H9 (cell line): ENCODE data around the gene ZNF792. TPM values are rescaled to one million over a fixed set of nuclear protein-coding genes. Genes with fewer than 3 reads are reported as not detected.

Experiments
- DNase-seq: peaks from one replicate; pipeline ENCODE4 v3.0.0-alpha.2; 2017
- H2AFZ ChIP-seq: one replicate; pipeline ENCODE4 v1.6.1; 2013; ENCODE audit warnings: mild to moderate bottlenecking, low read length, control low read depth, moderate library complexity
- H2AK5ac ChIP-seq: 2 replicates; pipeline ENCODE4 v1.6.1; 2013; ENCODE audit warnings: low read length, control low read depth, mixed read lengths; ENCODE audit not compliant: insufficient read length
- H2BK120ac ChIP-seq: one replicate; pipeline ENCODE4 v1.6.1; 2013; ENCODE audit warnings: low read depth, mild to moderate bottlenecking, low read length, control low read depth, inconsistent platforms; ENCODE audit not compliant: poor library complexity, severe bottlenecking
- H2BK12ac ChIP-seq: 2 replicates; pipeline ENCODE4 v1.6.1; 2013; ENCODE audit warnings: low read length, control low read depth, mixed read lengths, low read depth; ENCODE audit not compliant: insufficient read length
- H2BK15ac ChIP-seq: 2 replicates; pipeline ENCODE4 v1.6.1; 2013; ENCODE audit warnings: low read depth, low read length, control low read depth
- H2BK20ac ChIP-seq: one replicate; pipeline ENCODE4 v1.6.1; 2013; ENCODE audit warnings: low read depth, mild to moderate bottlenecking, low read length, control low read depth, inconsistent platforms; ENCODE audit not compliant: poor library complexity, severe bottlenecking
- H2BK5ac ChIP-seq: 2 replicates; pipeline ENCODE4 v1.6.1; 2013; ENCODE audit warnings: low read length, control low read depth, mixed read lengths; ENCODE audit not compliant: insufficient read length
- H3K14ac ChIP-seq: 2 replicates; pipeline ENCODE4 v1.6.1; 2013; ENCODE audit warnings: low read length, control low read depth; ENCODE audit not compliant: insufficient read depth
- H3K18ac ChIP-seq: 2 replicates; pipeline ENCODE4 v1.6.1; 2013; ENCODE audit warnings: low read depth, mild to moderate bottlenecking, mixed read lengths, low read length, control low read depth; ENCODE audit not compliant: insufficient read length
- H3K23ac ChIP-seq: 2 replicates; pipeline ENCODE4 v1.6.1; 2013; ENCODE audit warnings: low read length, control low read depth, mixed read lengths, low read depth; ENCODE audit not compliant: insufficient read length
- H3K23me2 ChIP-seq: 2 replicates; pipeline ENCODE4 v1.6.1; 2013; ENCODE audit warnings: low read depth, mild to moderate bottlenecking, mixed read lengths, low read length, control low read depth; ENCODE audit not compliant: insufficient read length, poor library complexity, severe bottlenecking
- H3K27ac ChIP-seq: 2 replicates; pipeline ENCODE4 v1.5.1; 2013; ENCODE audit warnings: low read length, control low read depth, mixed read lengths, low read depth; ENCODE audit not compliant: insufficient read length
- H3K27me3 ChIP-seq: 2 replicates; pipeline ENCODE4 v1.6.1; 2013; ENCODE audit warnings: low read length, control low read depth, inconsistent platforms; ENCODE audit not compliant: insufficient read depth
- H3K4ac ChIP-seq: 2 replicates; pipeline ENCODE4 v1.6.1; 2013; ENCODE audit warnings: low read depth, mild to moderate bottlenecking, control low read depth, inconsistent platforms, low read length, moderate library complexity
- H3K4me1 ChIP-seq: 2 replicates; pipeline ENCODE4 v1.6.1; 2013; ENCODE audit warnings: low read length, control low read depth, inconsistent platforms; ENCODE audit not compliant: insufficient read depth
- H3K4me2 ChIP-seq: 2 replicates; pipeline ENCODE4 v1.6.1; 2013; ENCODE audit warnings: low read length, control low read depth, mixed read lengths; ENCODE audit not compliant: insufficient read length, insufficient read depth
- H3K56ac ChIP-seq: 2 replicates; pipeline ENCODE4 v1.6.1; 2013; ENCODE audit warnings: low read depth, mild to moderate bottlenecking, mixed read lengths, low read length, control low read depth; ENCODE audit not compliant: insufficient read length
- H3K79me1 ChIP-seq: 2 replicates; pipeline ENCODE4 v1.6.1; 2013; ENCODE audit warnings: low read depth, mild to moderate bottlenecking, moderate library complexity, low read length, control low read depth, inconsistent platforms; ENCODE audit not compliant: insufficient read depth, poor library complexity, severe bottlenecking
- H3K79me2 ChIP-seq: 2 replicates; pipeline ENCODE4 v1.6.1; 2013; ENCODE audit warnings: low read length, control low read depth, inconsistent platforms; ENCODE audit not compliant: insufficient read depth
- H3K9ac ChIP-seq: 2 replicates; pipeline ENCODE4 v1.6.1; 2013; ENCODE audit warnings: low read length, control low read depth, mixed read lengths; ENCODE audit not compliant: insufficient read length; ENCODE audit errors: extremely low read depth
- H3K9me3 ChIP-seq: one replicate; pipeline ENCODE4 v1.6.1; 2013; ENCODE audit warnings: low read depth, low read length, inconsistent platforms; ENCODE audit not compliant: control insufficient read depth
- H3T11ph ChIP-seq: one replicate; pipeline ENCODE4 v1.6.1; 2013; ENCODE audit warnings: mild to moderate bottlenecking, low read length, control low read depth, inconsistent platforms
- H4K20me1 ChIP-seq: one replicate; pipeline ENCODE4 v1.6.1; 2013; ENCODE audit not compliant: control insufficient read depth, insufficient read length, insufficient read depth
- H4K5ac ChIP-seq: 2 replicates; pipeline ENCODE4 v1.6.1; 2013; ENCODE audit warnings: low read depth, mild to moderate bottlenecking, mixed read lengths, low read length, control low read depth; ENCODE audit not compliant: insufficient read length
- H4K8ac ChIP-seq: replicated peaks from 2 replicates; pipeline ENCODE4 v1.6.1; 2013; ENCODE audit warnings: low read length, control low read depth, mixed read lengths, low read depth; ENCODE audit not compliant: insufficient read length
- H4K91ac ChIP-seq: 2 replicates; pipeline ENCODE4 v1.6.1; 2013; ENCODE audit warnings: low read depth, mild to moderate bottlenecking, moderate library complexity, mixed read lengths, low read length, control low read depth; ENCODE audit not compliant: insufficient read length
- H3K27ac Mint-ChIP-seq, 3 experiments: 2 replicates in 2 of 3; 3 replicates in 1 of 3; pipeline ENCODE4 v1.8.0; 2020 to 2021; ENCODE audit warnings: mixed read lengths in 3 of 3, mild to moderate bottlenecking in 1 of 3, moderate library complexity in 1 of 3
- H3K27me3 Mint-ChIP-seq: 2 replicates; pipeline ENCODE4 v1.8.0; 2021; ENCODE audit warnings: low read depth, mild to moderate bottlenecking, moderate library complexity, mixed read lengths
- H3K36me3 Mint-ChIP-seq, 3 experiments: 2 replicates in 2 of 3; 3 replicates in 1 of 3; pipeline ENCODE4 v1.8.0; 2020 to 2021; ENCODE audit warnings: low read depth in 3 of 3, mixed read lengths in 3 of 3; ENCODE audit not compliant: insufficient read depth in 1 of 3
- H3K4me1 Mint-ChIP-seq, 2 experiments: 2 replicates each; pipeline ENCODE4 v1.8.0; 2020; ENCODE audit warnings: mixed read lengths in 2 of 2
- H3K4me3 Mint-ChIP-seq, 2 experiments: 2 replicates in 1 of 2; 3 replicates in 1 of 2; pipeline ENCODE4 v1.8.0; 2020 to 2021; ENCODE audit warnings: mild to moderate bottlenecking in 2 of 2, mixed read lengths in 2 of 2, moderate library complexity in 1 of 2
- H3K9me3 Mint-ChIP-seq, 2 experiments: 2 replicates in 1 of 2; 3 replicates in 1 of 2; pipeline ENCODE4 v1.8.0; 2020; ENCODE audit warnings: mild to moderate bottlenecking in 2 of 2, mixed read lengths in 2 of 2, moderate library complexity in 1 of 2
- CTCF ChIP-seq: fragments of 200-600 bp; sonication (generic); conservative IDR thresholded peaks from 3 replicates; pipeline ENCODE4 v1.8.0; 2021; ENCODE audit warnings: antibody characterized with exemption, mild to moderate bottlenecking
- WGBS: extraction: QIAGEN DNeasy Blood & Tissue Kit; methylation state at CpG from one replicate; pipeline ENCODE4 v1.1.7; 2013; ENCODE audit warnings: missing lambda C conversion rate, low lambda C conversion rate, mixed read lengths; ENCODE audit not compliant: insufficient read length; ENCODE audit errors: extremely low coverage; 5-methylcytosine and 5-hydroxymethylcytosine counted together
- total RNA-seq: library from RNA; stranded (reverse); gene quantifications from 2 replicates; pipeline ENCODE4 v1.2.1, GENCODE V29; 2021

The ZNF792 gene
- total RNA-seq, 1 experiment from 2014 or later, result 8.3 TPM

- no peak overlapping the region for H3T11ph ChIP-seq
Measured at GRCh38 chr19:34994643-34995541, 30.9 kb upstream of the ZNF792 start.

More at GRCh38 chr19:34994643-34995541, 30.9 kb upstream of the ZNF792 start:
- H3K4me3 Mint-ChIP-seq, result no peak overlapping the region
- Histone ChIP-seq H4K91ac (no peak overlapping the region), H3K79me2 (no peaks in the 10 kb centered on the region), H2BK12ac (no peak overlapping the region), H4K8ac (no peak overlapping the region), H3K27me3 (no peaks in the 10 kb centered on the region), H3K56ac (no peak overlapping the region), H3K9me3 (no peaks in the 10 kb centered on the region), H3K23ac (no peak overlapping the region), H4K5ac (no peak overlapping the region), H4K20me1 (no peaks in the 10 kb centered on the region), H3K23me2 (peaks cover 12% of the 10 kb centered on the region), H3K9ac (no peak overlapping the region), H3K79me1 (no peaks in the 10 kb centered on the region), H3K27ac (no peak overlapping the region), H2BK15ac (no peak overlapping the region), H3K4me2 (no peak overlapping the region), H2BK20ac (no peak overlapping the region), H3K14ac (no peak overlapping the region), H3K4ac (no peak overlapping the region), H2AK5ac (no peak overlapping the region), H3K18ac (peak overlapping the region; percentile 12), H2BK120ac (no peak overlapping the region), H2BK5ac (no peak overlapping the region), H2AFZ (no peak overlapping the region), H3K4me1 (0 out of 2 replicates have a peak, but pooled peaks cover 1% of the 10 kb centered on the region)
- H3K9me3 Mint-ChIP-seq, result peaks cover 0 to 5% of the 10 kb centered on the region in 2 experiments; a peak in 2 of 5 replicates
- H3K36me3 Mint-ChIP-seq, result peaks cover 0 to 5% (median 0%) of the 10 kb centered on the region in 3 experiments; a peak in 3 of 7 replicates
- H3K4me1 Mint-ChIP-seq, result peaks cover 24 to 27% of the 10 kb centered on the region in 2 experiments
- no peak for TF ChIP-seq CTCF
- no CpG with 5 or more reads among the region's 17 CpGs for WGBS
- no peak overlapping the region for H3K27ac Mint-ChIP-seq
- DNase-seq, result no peak
- no peaks in the 10 kb centered on the region; the same call in 1 of the 2 replicates for H3K27me3 Mint-ChIP-seq
